ENCODE measurements around the gene QKI. TPM values are rescaled to one million over a fixed set of nuclear protein-coding genes. Genes with fewer than 3 reads are reported as not detected.

QKI gene
- total and polyA plus RNA-seq, 10 of the 15 experiments (the other 5 are each of a cell fraction or from before 2014, with no cell fraction given) = 4.7 to 72.5 (median 38.9) TPM

DNA sequence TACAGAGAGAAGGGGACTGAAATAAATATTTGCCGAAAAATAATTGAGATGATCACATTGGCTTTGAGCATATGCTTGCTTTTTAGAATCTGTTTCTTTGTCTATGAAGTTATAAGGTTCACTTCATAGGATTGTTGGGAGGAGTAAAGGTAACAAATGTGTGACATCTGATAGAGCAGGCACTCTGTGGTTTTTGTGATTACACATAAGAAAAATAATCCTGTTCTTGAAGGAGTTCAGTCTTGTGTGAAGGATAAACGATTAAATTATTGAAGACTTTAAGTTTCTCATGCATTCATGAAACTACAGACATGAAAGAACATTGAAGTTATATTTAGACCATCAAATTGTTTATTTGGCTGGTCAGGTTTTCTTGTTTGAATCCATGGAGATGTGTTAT lies 45.0 kb downstream of the QKI start:
- FAIRE-seq = no peak
- Histone ChIP-seq H3K4me2 (ENCODE audit: control insufficient read depth, insufficient read depth) (peak overlapping the region; percentile 85), H3K4me1 (ENCODE audit: control insufficient read depth, insufficient read depth, low read length) (peaks cover 25% of the 10 kb centered on the region), H3K9me3 (replicated peaks; ENCODE audit: control insufficient read depth, insufficient read depth, low read length) (peaks cover 2% of the 10 kb centered on the region; the same call in 2 of the 3 replicates), H3K9ac (ENCODE audit: control insufficient read depth, insufficient read depth, low read length) (peak overlapping the region; percentile 66; the same call in 1 of the 2 replicates), H4K20me1 (ENCODE audit: control insufficient read depth, insufficient read depth) (no peaks in the 10 kb centered on the region), H3K79me2 (ENCODE audit: control insufficient read depth, insufficient read depth, low read length) (peaks cover 69% of the 10 kb centered on the region), H2AFZ (ENCODE audit: control insufficient read depth, low read depth, low read length) (no peak overlapping the region), H3K27ac (ENCODE audit: control insufficient read depth, insufficient read depth) (peak overlapping the region; percentile 81), H3K27me3 (replicated peaks in 1 of 2; ENCODE audit: control insufficient read depth in 2 of 2, insufficient read depth in 2 of 2, low read length in 1 of 2) (no peaks in the 10 kb centered on the region), H3K4me3 (no peak overlapping the region), H3K36me3 (ENCODE audit: control insufficient read depth in 2 of 2, insufficient read depth in 2 of 2, low read length in 1 of 2) (peaks cover 1 to 12% of the 10 kb centered on the region in 2 experiments)
- SMC1A ChIA-PET (ENCODE audit: uncharacterized antibody, unreplicated experiment) = interaction anchor here (1.0 to 1.8 kb wide), 3 partner anchors 22 to 43 kb away, joined by 3 to 9 read pairs (median 5); no protein-coding TSS in a partner anchor
- DNase-seq (ENCODE audit: low read depth, low spot score) = no peak
- BruUV-seq (replicated peaks) = no TSS peak
- in situ Hi-C loops (cut with MboI) (no loop called here), intact Hi-C loops (cut with micrococcal nuclease; ENCODE audit: unreplicated experiment) (no loop called here)
- RAD21 ChIA-PET (ENCODE audit: unreplicated experiment) = interaction anchor here (1.0 to 1.4 kb wide), 3 partner anchors 10 to 44 kb away, joined by 3 to 7 read pairs (median 5); no protein-coding TSS in a partner anchor
- 68% methylated on average over 2 of the region's 2 CpGs for WGBS (ENCODE audit: insufficient coverage, insufficient replicate concordance, low lambda C conversion rate, missing lambda C conversion rate)
- no peak; the same call in 2 of the 3 replicates for ATAC-seq
- CTCF ChIA-PET = interaction anchor here (1.0 to 1.4 kb wide), 3 partner anchors 9 to 54 kb away, joined by 3 to 4 read pairs (median 3); no protein-coding TSS in a partner anchor
- POLR2A ChIA-PET = interaction anchor here (1.2 to 1.3 kb wide), 2 partner anchors 11 to 44 kb away, joined by 3 read pairs; no protein-coding TSS in a partner anchor
- TF ChIP-seq, protein P1, sequence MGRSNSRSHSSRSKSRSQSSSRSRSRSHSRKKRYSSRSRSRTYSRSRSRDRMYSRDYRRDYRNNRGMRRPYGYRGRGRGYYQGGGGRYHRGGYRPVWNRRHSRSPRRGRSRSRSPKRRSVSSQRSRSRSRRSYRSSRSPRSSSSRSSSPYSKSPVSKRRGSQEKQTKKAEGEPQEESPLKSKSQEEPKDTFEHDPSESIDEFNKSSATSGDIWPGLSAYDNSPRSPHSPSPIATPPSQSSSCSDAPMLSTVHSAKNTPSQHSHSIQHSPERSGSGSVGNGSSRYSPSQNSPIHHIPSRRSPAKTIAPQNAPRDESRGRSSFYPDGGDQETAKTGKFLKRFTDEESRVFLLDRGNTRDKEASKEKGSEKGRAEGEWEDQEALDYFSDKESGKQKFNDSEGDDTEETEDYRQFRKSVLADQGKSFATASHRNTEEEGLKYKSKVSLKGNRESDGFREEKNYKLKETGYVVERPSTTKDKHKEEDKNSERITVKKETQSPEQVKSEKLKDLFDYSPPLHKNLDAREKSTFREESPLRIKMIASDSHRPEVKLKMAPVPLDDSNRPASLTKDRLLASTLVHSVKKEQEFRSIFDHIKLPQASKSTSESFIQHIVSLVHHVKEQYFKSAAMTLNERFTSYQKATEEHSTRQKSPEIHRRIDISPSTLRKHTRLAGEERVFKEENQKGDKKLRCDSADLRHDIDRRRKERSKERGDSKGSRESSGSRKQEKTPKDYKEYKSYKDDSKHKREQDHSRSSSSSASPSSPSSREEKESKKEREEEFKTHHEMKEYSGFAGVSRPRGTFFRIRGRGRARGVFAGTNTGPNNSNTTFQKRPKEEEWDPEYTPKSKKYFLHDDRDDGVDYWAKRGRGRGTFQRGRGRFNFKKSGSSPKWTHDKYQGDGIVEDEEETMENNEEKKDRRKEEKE (IDR thresholded peaks at IDR 0.05) = no peak
- TF ChIP-seq TBL1XR1 (IDR thresholded peaks at IDR 0.05; ENCODE audit: low read depth, low read length) = no peak
